DMS79 treated with DMSO at 0.1 percent for 48 hours (cell line): ENCODE measurements around the gene CXCL6.

ENCODE experiments used
- DNase-seq: peaks from one replicate; lab custom pipeline; 2025; lab: John Stamatoyannopoulos, UW

CXCL6 gene

DNA sequence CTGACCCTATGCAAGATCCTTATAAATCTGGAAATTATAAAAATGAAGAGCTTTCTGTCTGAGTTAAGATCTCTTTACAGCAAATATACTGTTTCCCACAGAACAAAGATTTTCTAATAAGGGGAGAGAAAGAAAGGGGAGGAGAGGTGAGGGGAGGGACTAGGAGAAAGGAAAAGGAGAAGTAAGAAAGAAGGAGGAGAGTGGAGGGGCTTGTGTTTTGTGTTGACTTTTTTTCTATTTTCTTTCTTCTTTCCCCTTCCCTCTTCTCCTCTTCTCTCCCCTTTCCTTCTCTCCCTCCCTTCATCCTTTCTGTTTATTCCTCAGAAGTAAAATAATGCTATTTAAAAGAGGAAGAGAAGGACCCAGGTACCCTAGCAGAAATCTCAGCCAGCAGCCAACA lies 6.2 kb downstream of the CXCL6 start:
- DNase-seq: no peak

DNA sequence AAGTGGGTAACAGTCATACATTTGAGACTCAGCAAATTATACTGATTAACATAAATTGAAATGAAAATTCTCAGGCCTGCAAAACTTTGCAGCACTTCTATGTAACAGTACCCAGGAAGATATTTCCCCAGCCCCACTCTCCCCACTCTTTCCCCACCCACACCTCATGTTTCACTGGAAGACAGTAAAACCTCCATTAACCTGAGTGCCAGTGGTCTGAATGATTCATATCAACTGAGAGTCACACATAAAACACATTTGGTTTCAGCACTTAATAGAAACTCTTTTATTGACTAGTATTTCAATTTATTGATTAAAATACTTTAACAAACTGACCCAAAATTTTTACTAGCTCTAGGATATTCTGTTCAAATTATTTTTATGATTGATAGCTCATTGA lies 6.9 kb downstream of the CXCL6 start:
- no peak for DNase-seq

DNA sequence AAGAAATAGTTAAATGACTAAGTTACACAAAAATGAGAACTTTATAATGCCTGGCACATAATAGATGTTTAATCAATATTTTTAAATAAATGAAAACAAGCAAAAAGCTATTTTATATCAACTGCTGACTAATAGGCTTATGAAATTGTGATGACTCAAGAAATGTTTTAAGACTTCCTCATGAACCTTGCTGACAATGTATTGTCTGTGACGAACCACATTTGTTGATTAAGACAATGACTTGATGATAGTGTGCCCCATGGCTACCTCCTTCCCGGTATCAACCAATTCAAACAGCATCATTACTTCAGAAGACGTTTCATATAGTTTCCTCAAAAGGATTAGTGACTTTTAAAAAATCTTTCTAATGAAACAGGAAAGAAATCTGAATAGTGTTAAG lies 7.9 kb downstream of the CXCL6 start:
- DNase-seq: no peak

DNA sequence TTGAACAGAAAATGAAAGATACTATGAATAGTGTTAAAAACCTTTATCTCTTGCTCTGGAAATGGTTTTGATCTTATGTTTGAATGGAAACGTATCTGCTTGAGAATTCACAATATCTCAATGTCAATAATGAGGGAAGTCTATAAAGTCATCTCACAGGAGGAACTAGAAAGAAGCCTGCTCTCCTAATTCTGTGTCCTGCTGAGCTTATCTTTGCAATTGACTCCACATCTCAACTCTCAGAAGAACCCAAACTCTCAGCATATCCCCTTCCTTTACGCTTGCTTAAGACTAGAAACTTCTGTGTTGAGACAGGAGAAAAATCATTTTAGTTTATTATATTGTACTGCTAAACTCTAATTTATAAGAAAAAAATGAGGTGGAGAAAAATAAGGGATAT lies 8.3 kb downstream of the CXCL6 start:
- DNase-seq: no peak

DNA sequence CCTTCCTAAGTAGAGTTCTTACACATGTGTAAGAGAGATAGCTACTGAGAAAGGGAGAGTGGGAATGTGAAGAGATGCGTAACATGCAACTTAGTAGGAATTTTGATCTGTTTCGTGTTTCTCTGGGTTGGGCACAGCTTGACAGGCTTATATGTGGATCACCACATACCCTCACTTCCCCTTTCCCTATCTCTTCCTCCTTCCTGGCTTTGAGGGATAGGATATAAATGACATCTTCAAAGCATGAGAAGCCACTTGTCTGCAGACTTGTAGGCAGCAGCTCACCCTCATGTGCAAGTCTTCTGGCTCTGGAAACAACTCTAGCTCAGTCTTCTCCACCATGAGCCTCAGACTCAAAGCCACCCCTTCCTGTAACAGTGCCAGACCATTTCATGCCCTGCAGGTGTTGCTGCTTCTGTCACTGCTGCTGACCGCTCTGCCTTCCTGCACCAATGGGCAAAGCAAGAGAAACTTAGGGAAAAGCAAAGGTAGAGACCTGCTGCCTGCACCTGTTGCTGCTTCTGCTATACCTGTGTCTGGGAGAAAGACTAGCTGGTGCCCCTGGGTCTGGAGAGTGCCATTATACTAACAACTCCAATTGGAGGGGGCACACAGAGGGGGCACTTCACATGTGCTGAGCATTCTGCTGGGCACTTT lies 11.2 kb downstream of the CXCL6 start:
- DNase-seq: no peak

DNA sequence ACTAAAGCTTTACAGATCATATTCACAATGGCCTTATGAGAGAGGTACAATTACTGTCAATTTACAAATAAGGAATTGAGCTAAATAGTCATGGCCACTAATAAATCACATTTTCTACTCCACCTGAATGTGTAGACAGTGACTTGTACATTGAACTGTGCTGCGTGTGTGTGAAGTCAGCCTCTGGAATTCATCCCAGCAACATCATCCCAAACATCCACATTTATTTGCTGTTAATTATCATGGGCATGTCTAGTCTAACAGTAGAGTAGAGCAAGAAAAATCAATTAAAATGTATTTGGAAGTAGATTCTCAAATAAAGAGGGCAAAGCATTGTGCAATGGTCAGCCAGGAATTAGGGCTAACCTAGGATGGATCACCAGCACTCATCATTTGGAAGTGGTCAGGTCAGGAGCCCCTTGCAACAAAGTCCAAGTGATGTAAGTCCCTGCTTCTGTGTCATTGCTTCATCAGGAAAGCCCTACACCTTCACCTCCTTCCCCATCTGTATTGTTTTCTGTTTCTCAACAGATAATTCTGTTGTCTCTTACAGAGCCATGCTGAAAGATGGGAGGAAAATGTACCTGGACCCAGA lies 11.8 kb downstream of the CXCL6 start:
- DNase-seq: no peak

DNA sequence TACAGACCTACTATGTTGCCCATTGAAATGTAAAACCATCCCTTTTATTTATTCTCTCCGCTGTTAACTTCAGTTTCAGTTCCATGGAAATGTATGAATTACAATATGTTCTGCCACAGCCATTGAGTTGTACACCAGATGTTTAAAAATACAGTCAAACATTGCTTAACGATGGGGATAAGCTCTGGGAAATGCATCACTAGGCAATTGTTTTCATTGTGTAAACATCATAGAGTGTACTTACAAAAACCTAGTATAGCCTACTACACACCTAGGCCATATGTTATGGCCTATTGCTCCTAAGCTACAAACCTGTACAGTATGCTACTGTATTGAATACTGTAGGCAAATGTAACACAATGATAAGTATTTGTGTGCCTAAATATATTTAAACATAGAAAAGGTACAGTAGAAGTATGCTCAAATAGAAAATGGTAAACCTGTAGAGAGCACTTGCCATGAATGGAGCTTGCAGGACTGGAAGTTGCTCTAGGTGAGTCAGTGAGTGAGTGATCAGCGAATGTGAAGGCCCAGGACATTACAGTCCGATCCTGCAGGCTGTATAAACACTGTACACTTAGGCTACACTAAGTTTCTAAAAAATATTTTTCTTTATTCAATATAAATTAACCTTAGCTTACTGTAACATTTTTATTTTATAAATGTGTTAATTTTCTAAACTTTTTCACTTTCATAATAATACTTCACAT lies 13.9 kb downstream of the CXCL6 start:
- no peak for DNase-seq

DNA sequence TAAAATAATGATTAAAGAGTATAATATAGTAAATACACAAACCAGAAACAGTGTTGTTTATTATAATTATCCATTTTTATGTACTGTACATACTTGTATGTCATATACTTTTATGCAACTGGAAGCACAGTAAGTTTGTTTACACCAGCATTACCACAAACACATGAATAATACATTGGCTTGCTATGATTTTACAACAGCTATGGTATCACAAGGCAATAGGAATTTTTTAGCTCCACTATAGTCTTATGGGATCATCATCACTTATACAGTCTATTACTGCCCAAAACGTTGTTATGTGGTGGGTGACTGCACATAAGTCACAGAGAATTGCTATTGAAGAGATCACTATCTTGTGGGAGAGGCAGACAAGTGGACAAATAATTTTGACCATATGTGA lies 14.8 kb downstream of the CXCL6 start:
- no peak for DNase-seq

DNA sequence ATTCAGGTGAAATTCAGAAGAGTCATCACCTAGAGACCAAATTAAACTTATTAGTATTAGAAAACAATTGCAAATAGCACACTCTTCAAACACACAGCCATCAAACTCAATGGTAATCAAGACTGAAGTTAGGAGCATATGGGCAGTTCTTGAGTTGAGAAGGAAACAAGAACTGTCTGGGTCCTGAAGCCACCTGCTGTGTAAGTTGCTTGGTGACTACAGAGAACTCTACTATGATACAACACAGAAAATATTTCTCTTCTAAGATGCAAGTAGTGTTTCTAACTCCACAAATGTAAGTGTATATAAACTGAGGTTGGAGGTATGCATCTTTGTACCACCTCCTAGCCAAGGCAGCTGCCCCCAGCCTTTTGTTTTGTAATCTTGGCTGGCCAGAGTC lies 16.3 kb downstream of the CXCL6 start:
- no peak for DNase-seq

DNA sequence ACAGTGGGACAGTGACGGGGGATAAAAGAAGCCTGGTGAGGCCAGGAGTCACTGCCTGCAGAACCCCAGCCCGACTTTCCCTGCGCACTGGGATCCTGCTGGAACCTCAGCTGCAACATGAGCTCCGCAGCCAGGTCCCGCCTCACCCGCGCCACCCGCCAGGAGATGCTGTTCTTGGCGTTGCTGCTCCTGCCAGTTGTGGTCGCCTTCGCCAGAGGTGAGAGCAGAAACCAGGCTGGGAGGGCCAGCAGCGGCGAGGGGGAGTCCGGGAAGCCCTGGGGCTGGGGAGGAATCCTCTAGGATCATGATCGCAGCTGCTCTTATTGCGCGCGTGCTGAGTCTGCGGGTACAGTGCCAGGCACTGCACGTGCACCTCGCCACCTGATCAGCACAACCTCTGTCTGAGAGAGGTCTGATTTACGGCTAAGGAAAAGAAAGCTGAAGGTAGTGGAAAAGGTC lies 16.8 kb downstream of the CXCL6 start, which contains the start of gene PF4V1:
TSS of gene PF4V1 (plus strand) at position 51 of the 459 bp plus-strand sequence. CDS start at position 118, 67 bp downstream.
- no peak for DNase-seq

DNA sequence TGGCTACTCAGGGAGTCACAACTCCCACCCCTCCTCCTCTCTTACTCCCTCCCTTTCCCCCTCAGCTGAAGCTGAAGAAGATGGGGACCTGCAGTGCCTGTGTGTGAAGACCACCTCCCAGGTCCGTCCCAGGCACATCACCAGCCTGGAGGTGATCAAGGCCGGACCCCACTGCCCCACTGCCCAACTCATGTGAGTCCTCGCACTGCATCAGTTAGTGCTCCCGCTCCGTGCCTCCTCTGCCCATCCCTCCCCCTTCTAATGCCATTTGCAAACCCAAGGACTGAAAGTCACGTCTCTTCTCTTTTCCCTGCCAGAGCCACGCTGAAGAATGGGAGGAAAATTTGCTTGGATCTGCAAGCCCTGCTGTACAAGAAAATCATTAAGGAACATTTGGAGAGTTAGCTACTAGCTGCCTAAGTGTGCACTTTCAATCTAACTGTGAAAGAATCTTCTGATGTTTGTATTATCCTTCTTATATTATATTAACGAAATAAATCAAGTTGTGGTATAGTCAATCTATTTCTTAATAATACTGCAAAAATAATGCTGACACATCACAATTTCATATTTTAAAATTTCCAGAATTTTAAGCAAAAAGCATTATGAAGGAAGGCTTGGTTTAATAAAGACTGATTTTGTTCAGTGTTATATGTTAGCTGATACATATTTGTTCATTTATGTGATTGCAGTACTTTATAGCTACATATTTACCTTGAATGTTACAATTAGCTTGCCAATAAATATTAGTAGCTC lies 17.4 kb downstream of the CXCL6 start:
- DNase-seq: no peak

DNA sequence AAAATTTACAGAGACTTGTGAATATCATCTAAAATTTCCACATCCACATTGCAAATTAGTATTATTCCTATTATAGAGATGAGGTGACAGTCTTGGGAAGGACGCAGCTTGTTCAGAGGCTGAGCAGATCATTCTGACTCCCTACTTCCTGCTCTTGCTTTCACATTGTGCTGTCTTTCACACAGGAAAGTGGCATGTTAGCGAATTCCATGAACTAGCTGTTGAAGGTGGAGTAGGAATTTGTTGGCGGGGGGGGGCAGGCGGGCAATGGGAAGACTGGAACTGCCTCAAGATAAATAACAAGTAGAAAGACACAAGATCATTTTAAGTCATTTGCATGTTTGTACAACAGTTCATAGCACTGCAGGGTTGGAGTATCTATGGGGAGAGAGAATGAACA lies 18.9 kb downstream of the CXCL6 start:
- DNase-seq: no peak

DNA sequence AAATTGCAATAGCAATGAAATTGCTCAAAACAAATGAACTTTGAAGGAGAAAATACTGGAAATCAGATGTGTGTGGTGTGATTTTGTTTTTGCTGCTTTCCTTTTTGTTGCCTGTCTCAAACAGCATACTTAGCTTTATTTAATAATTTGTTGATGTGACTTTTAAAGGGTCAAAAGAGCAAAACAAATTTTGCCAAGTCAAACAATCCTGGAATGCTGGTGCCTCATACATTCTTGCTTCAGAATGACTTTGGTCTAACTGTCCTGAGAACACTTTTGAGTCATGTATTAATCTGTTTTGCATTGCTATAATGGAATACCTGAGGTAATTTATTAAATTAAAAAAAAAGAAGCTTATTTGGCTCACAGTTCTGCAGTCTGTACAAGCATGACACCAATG lies 20.0 kb downstream of the CXCL6 start:
- no peak for DNase-seq

DNA sequence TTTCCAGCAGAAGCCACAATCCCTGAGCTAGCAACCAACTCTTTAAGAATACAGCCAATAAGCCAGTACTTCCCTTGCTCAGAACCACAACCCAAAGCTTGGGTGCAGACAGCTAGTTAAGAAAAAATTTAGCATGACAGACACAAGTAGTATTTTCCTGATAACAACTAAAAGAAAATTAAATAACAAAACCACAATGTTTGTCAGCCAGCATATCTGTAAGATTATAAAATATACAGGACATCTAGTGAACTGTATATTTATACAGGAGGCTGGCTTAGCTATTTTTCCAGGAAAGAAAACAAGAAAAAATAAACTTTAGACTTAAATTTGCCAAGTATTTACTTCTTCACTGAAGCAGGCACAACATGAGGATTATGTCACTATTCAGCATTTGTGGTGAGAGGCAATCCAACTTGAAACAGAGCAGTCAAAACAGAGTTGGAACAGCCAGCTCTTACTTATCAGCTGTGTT lies 23.2 kb downstream of the CXCL6 start:
- no peak for DNase-seq

DNA sequence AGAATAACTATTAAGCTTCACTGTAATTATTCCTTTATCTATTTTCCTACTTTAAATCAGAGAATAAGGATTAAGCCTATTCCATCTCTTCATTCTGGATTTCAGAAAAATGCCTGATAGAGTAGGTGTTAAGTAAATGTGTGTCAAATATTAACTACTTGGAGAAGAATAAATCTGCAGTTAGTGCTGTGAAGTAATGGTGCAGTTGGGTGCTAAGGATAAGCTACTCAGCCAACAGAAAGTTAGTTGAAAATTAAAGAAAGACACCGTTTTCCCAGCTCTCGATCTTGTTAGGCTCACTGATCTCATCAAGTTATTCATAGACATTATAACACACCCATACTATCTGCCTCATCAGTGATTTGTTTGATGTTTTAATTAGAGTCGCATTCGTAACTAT lies 23.7 kb downstream of the CXCL6 start:
- DNase-seq: no peak

DNA sequence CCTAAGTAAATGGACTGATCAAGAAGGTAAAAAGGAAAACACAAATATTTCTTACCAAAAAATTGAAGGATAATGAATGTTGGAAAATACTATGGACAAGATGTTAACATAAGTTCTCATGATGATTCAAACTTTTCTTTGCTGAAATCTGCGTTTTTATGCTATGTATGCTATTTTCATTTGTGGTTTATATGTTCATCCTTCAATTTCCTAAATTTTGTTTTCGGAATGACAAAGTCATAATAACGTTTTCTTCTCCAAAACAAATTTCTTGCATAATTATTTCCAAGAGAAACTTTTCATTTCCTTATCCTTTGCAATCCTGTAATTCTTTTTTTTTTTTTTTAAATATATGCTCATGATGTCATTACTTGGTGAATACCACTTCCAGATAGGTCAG lies 24.4 kb downstream of the CXCL6 start:
- DNase-seq: no peak

DNA sequence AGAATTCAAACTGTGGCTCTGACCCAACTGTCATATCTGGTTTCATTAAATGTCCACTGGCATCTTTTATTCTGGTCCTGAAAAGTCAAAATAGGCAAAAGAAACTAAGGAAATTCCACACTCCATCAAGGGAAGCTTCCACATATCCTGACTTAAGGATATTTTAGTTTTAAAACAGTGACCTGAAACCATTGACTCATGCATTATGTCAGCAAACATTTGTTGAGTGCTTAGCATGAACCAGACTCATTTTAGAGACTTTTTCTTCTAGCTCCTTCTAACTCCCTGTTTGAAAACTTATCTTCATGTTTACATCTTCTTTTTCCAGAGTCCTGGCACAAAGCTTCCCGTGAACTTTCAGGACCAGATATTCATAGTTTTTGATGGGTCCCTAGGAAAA lies 25.8 kb downstream of the CXCL6 start:
- no peak for DNase-seq

DNA sequence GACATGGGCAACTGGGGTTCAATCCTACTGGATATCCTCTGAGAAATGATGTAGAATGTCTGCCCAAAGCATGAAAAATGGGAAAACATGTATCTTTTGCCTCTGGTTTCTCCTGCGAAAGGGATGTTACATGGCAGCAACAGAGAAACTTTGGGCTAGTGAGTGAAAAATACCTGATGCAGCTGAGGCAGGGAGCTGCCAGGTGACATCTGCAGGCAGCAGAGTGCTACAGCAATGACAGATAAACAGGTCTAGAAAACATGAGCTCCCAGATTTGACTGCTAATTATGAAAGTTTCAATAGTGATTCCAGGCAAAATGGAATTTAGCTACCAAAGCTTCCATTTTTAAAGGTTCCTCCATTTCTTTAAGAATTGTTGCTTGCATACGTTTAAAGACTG lies 27.9 kb downstream of the CXCL6 start:
- DNase-seq: peak; percentile 10

DNA sequence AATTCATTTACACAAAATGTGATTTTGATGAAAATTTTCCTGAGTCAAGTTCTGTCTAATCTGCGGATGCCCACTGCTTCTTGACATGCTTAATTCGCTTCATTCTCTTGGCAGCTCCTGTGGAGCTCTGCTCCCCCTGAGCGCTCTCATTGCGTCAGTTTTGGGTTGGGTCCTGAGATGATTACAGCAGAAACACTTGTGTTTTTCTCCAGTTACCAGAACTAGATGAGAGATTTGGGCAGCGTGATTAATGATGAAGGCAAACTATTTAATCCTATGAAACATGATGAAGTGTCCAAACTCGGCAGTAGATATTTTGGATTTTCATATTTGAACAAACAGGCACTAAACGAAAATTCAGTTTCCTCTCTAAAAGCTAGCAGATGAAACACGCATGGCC lies 28.5 kb downstream of the CXCL6 start:
- DNase-seq: no peak

DNA sequence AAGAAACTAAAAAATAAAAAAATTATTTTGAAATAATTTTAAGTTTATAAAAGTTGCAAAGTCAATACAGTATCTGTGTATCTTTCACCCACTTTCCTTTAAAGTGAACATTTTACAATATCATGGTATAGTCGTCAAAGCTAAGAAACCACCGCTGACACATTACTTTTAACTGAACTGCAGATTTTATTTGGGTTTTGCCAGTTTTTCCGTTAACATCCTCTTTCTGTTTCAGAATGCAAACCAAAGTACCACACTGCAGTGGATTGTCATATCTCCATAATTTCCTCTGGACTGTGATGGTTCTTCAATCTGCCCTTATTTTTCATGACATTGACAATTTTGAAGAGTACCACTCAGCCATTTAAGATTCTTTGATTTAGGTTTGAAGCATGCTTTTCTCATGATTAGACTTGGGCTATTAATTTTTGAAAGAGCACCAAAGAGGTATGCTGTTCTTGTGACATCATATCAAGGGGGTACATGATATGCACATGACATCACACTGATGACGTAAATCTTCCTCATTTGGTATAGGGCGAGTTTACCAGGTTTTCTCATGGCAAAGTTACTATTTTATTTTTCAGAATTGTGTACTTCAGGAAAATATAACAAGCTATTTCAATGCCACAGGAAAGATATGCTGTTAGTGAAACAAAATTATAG lies 29.1 kb downstream of the CXCL6 start:
- no peak for DNase-seq

DNA sequence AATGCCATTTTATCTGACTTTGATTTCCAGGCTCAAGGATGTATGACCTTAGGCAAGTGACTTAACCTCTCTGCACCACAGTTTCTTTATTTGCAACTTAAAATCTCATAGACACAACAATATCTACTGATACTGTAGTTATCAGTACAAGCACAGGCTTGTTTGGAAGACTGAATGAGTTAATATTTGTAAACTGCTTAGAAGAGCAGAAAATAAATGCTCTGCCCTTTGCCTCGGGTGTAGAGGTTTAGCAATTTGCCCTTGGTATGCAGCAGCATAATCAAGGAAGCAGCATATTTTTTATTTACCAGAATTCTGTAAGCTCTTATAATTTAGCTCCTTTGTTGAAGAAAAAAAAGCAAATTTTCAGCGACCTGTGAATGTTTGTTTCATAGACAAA lies 29.8 kb downstream of the CXCL6 start:
- no peak for DNase-seq

DNA sequence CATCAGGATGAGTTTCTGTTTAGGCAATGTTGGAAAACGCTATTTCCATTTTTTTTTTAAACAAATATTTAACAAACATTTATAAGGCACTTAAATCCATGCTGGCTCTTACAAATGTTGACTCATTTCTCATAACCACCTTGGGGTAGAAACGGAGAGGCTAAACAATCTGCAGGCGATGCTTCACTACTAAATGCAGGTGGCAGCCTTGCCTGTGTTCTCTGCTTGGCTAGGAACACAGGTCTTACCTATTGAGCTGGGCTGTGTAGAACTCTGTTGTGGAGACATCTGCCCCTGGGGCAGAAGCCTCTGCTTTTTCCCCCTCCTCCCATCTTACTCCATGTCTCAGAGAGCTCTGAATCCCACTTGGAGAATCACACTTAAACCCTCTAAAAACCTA lies 31.3 kb downstream of the CXCL6 start:
- DNase-seq: no peak
